HCT116 (cell line): ENCODE measurements around the gene SF3B6.

Experiments
- CTCF ChIP-seq, 3 experiments: fragments of 200-600 bp in 1 of 3; sonication (generic) in 1 of 3; IDR thresholded peaks in 2 of 3; conservative IDR thresholded peaks in 1 of 3; 2 replicates each; pipeline ENCODE4 v1.5.1; 2012 to 2017; ENCODE audit warnings: low read depth in 2 of 3, low read length in 2 of 3, antibody characterized with exemption in 1 of 3, borderline replicate concordance in 1 of 3, control low read depth in 1 of 3, mild to moderate bottlenecking in 1 of 3, mixed read lengths in 1 of 3, mixed run types in 1 of 3, moderate library complexity in 1 of 3; ENCODE audit not compliant: insufficient read depth in 1 of 3
- EZH2 ChIP-seq: fragments of 200-600 bp; sonication (generic); IDR thresholded peaks from 2 replicates; pipeline ENCODE4 v1.6.1; 2017; ENCODE audit warnings: antibody characterized with exemption, mixed run types
- EZH2phosphoT487 ChIP-seq: fragments of 200-600 bp; IDR thresholded peaks from 2 replicates; pipeline ENCODE4 v1.6.1; 2018; ENCODE audit warnings: antibody characterized with exemption, borderline replicate concordance
- FOSL1 ChIP-seq: IDR thresholded peaks from 2 replicates; pipeline ENCODE4 v1.6.1; 2012; ENCODE audit warnings: low read depth
- JUND ChIP-seq: IDR thresholded peaks from 2 replicates; pipeline ENCODE4 v1.6.1; 2012
- POLR2A ChIP-seq: IDR thresholded peaks from 2 replicates; pipeline ENCODE4 v1.7.0; 2011; ENCODE audit warnings: borderline replicate concordance; ENCODE audit not compliant: insufficient read depth, insufficient read length; ENCODE audit errors: extremely low read depth
- POLR2AphosphoS5 ChIP-seq: IDR thresholded peaks from 2 replicates; pipeline ENCODE4 v1.6.1; 2011; ENCODE audit warnings: mild to moderate bottlenecking, low read depth, low read length, moderate library complexity
- RAD21 ChIP-seq: IDR thresholded peaks from 2 replicates; pipeline ENCODE4 v1.6.1; 2012; ENCODE audit warnings: low read depth, mild to moderate bottlenecking
- REST ChIP-seq: IDR thresholded peaks from 2 replicates; pipeline ENCODE4 v1.6.1; 2012; ENCODE audit warnings: low read depth
- SIN3A ChIP-seq: IDR thresholded peaks from 2 replicates; pipeline ENCODE4 v1.6.1; 2012; ENCODE audit warnings: low read depth
- SP1 ChIP-seq: IDR thresholded peaks from 2 replicates; pipeline ENCODE4 v1.6.1; 2012; ENCODE audit warnings: low read depth
- ZNF274 ChIP-seq: fragments of 200-500 bp; sonication (Bioruptor generic); IDR thresholded peaks from 2 replicates; pipeline ENCODE4 v1.6.1; 2014; ENCODE audit warnings: mild to moderate bottlenecking, low read depth, low read length, inconsistent platforms

GRCh38 chr2:24087032-24087431, 10.9 kb upstream of the SF3B6 start:
- TF ChIP-seq REST (no peak), CTCF (IDR thresholded peaks at IDR 0.05 in 2 of 3, conservative IDR thresholded peaks at IDR 0.05 in 1 of 3; ENCODE audit: borderline replicate concordance in 1 of 3, insufficient read depth in 1 of 3, low read depth in 2 of 3, low read length in 2 of 3) (no peak), SIN3A (no peak), EZH2 (no peak), POLR2A (no peak), RAD21 (no peak), SP1 (no peak), EZH2phosphoT487 (no peak), ZNF274 (no peak), FOSL1 (no peak), JUND (no peak), POLR2AphosphoS5 (no peak)
